ENCODE results near the gene COG3.

Gene COG3

GRCh38 chr13:45510672-45511071, 45.9 kb downstream of the COG3 start:
- DNase-seq, result no peak

GRCh38 chr13:45511310-45512097, 46.8 kb downstream of the COG3 start:
- peak in 2 of 5 experiments; percentile 28 to 67 for DNase-seq

DNA sequence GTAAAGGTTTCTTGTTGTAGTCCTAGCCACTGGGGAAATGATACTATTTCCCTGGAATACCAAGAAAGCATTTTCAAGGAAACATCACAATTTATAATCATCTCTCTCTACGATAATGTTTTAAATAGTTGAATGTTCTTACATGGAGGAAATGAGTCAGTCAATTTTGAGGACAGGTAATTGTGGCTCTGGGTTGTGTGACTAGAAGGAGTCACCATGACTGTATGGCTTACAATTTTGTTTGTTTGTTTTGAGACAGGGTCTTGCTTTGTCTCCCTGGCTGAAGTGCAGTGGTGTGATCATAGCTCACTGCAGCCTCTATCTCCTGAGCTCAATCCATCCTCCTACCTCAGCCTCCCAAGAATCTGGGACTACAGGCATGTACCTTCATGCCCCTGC, 47.4 kb downstream of the COG3 start:
- no peak for DNase-seq

- DNase-seq, result no peak
These were observed 52.0 kb downstream of the COG3 start for GRCh38 chr13:45516757-45517156.

- DNase-seq, result peak in 1 of 5 experiments; percentile 14
These were observed 53.9 kb downstream of the COG3 start for GRCh38 chr13:45518525-45519245.

- no peak for DNase-seq
These were observed 54.8 kb downstream of the COG3 start for GRCh38 chr13:45519493-45519892.

GRCh38 chr13:45521297-45521696, 56.6 kb downstream of the COG3 start:
- DNase-seq, result no peak

- DNase-seq, result no peak
These were observed 57.8 kb downstream of the COG3 start for GRCh38 chr13:45522571-45522970.

GRCh38 chr13:45527699-45528462, 63.1 kb downstream of the COG3 start:
- DNase-seq, result no peak

DNA sequence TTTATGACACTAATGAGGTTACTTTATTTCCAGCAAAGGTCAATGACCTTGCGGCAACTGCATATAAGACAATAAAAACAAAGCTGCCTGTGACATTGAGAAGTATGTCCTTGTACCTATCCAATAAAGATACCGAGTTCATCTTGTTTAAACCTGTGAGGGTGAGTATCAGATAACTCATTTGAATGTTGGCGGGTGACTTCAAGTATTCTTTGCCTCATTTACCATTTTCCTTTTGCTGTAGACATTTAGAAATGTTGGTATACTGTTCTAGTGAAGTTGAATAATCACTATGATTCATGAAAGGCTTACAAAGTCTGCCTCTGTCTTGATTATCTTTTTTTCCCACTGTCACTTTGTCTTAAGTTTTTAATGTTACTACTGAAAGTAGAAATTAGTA, 65.0 kb downstream of the COG3 start:
- DNase-seq, result no peak

DNA sequence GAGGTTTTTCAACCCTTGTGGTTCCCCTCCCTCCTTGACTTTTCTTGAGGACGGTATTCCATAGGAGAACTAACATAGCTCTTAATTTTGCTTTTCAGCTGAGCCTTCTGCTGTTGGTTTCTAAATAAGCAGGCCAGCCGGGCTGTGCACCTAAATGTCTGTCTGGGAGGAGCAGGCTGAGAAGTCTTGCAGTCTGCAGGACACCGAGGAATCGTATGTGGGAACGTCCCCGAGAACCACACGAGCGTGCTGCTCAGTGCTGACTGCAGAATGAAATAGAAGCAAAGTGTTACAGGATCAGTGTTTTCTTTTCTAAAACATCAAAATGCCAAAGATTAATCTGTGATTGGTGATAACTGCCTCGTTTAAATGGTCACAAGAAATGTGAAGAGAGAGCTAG, 69.9 kb downstream of the COG3 start:
- no peak for DNase-seq

- DNase-seq, result no peak
These were observed 71.5 kb downstream of the COG3 start for GRCh38 chr13:45536224-45536623.

GRCh38 chr13:45537516-45537915, 72.8 kb downstream of the COG3 start:
- DNase-seq, result no peak

DNA sequence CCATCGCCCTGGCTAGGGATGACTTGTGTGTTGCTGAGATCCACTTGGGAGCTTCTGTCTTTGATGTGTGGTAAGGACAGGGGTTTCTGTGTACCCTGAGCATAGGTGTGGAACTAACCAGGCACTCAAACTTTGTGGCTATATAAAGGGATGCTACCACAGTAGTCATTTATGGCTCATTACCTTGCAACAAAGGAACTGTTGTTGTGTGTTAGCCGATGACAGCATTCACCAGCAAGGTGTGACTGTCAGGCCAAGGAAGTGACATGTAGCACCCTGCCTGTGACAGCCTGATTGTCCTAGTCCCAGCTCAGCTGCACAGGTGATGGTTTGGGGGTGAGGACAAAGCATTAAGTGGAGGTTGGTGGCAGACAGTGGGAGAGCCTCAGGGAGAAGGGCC, 73.6 kb downstream of the COG3 start:
- peak in 1 of 5 experiments; percentile 12 for DNase-seq

GRCh38 chr13:45540195-45540594, 75.5 kb downstream of the COG3 start:
- no peak for DNase-seq

- no peak for DNase-seq
These were observed 76.1 kb downstream of the COG3 start for GRCh38 chr13:45540864-45541263.

- DNase-seq, result no peak
These were observed 77.1 kb downstream of the COG3 start for GRCh38 chr13:45541806-45542205.

- no peak for DNase-seq
These were observed 77.7 kb downstream of the COG3 start for GRCh38 chr13:45542391-45542790.

DNA sequence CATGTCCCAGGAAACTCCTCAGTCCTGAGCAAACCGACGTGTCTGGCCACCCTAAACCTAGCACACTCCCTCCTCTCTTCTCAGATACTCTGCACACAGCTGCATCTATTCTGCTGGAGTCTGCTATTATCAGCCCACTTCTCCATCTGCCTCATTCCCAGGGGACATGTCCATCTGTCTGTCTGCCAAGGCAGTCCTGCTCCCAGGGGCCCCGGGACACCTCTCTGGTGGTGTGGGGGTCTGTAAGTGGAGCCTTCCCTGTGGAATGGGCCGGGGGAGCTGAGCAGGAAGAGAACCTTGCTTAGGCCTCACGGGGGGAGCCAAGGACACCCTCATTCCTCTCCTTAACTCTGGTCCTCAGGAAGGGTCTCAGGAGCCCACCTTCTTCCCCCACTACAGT, 78.1 kb downstream of the COG3 start:
- no peak for DNase-seq

DNA sequence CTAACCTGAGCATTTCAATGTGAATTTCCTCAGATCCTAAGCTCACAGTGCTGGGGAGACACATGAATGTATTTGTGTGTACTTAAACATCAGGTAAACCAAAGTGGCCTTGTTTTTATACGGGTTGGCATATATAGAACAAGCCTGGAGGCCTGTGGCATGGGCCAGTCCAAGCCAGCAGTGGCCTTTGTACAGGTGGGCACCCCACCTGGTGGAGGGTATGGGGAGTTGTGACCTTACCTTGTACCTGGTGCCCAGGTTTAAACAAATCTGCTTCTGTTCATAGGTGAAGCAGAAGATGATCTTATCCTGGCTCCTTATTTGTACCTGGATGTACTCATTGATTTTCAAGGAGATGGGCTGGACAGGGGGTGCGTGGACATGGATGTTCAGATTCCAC, 79.8 kb downstream of the COG3 start:
- no peak for DNase-seq

- no peak for DNase-seq
These were observed 81.1 kb downstream of the COG3 start for GRCh38 chr13:45545686-45546409.

- DNase-seq, result no peak
These were observed 81.6 kb downstream of the COG3 start for GRCh38 chr13:45546410-45546765.

GRCh38 chr13:45548281-45548680, 83.5 kb downstream of the COG3 start:
- DNase-seq, result no peak

All from T-helper 2 cell (primary cell).